Prostate gland (tissue), 2 donors: Measurements from ENCODE around the gene MAP4.

Experiments
- CTCF ChIP-seq, 4 experiments: fragments of 200-600 bp in 2 of 4; fragments of 450-650 bp in 2 of 4; sonication (generic) in 2 of 4; IDR thresholded peaks; 1 replicate in 3 of 4; 2 replicates in 1 of 4; pipeline ENCODE4 v1.5.1; 2016 to 2019; ENCODE audit warnings: antibody characterized with exemption in 4 of 4, mild to moderate bottlenecking in 2 of 4, moderate library complexity in 2 of 4
- POLR2A ChIP-seq: fragments of 450-650 bp; IDR thresholded peaks from one replicate; pipeline ENCODE4 v1.6.1; 2016; ENCODE audit warnings: antibody characterized with exemption, mild to moderate bottlenecking
- POLR2AphosphoS5 ChIP-seq: sonication (generic); formaldehyde crosslinking; IDR thresholded peaks from one replicate; pipeline ENCODE4 v1.6.1; 2017; ENCODE audit warnings: antibody characterized with exemption

GRCh38 chr3:47916201-47916600 lies 100.0 kb downstream of the MAP4 start:
- no peak for TF ChIP-seq CTCF (IDR thresholded peaks at IDR 0.05)
- TF ChIP-seq POLR2AphosphoS5: no peak
- no peak for TF ChIP-seq POLR2A
